A549 treated with Hydrocortisone at 1 μM for 4 hours (cell line): ENCODE results near the gene BANK1. TPM values are rescaled to one million over a fixed set of nuclear protein-coding genes. Genes with fewer than 3 reads are reported as not detected.

Experiments used
- total RNA-seq: library from RNA; stranded (reverse); fragments of 200-300 nt; extraction: Qiagen RNA extraction; gene quantifications from 5 replicates; pipeline ENCODE4 v1.2.3, GENCODE V29; 2022

Gene BANK1, protein sequence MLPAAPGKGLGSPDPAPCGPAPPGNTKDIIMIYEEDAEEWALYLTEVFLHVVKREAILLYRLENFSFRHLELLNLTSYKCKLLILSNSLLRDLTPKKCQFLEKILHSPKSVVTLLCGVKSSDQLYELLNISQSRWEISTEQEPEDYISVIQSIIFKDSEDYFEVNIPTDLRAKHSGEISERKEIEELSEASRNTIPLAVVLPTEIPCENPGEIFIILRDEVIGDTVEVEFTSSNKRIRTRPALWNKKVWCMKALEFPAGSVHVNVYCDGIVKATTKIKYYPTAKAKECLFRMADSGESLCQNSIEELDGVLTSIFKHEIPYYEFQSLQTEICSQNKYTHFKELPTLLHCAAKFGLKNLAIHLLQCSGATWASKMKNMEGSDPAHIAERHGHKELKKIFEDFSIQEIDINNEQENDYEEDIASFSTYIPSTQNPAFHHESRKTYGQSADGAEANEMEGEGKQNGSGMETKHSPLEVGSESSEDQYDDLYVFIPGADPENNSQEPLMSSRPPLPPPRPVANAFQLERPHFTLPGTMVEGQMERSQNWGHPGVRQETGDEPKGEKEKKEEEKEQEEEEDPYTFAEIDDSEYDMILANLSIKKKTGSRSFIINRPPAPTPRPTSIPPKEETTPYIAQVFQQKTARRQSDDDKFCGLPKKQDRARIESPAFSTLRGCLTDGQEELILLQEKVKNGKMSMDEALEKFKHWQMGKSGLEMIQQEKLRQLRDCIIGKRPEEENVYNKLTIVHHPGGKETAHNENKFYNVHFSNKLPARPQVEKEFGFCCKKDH
- 0.70 to 1.2 TPM (median 1.0 TPM) in 5 replicates for total RNA-seq

DNA sequence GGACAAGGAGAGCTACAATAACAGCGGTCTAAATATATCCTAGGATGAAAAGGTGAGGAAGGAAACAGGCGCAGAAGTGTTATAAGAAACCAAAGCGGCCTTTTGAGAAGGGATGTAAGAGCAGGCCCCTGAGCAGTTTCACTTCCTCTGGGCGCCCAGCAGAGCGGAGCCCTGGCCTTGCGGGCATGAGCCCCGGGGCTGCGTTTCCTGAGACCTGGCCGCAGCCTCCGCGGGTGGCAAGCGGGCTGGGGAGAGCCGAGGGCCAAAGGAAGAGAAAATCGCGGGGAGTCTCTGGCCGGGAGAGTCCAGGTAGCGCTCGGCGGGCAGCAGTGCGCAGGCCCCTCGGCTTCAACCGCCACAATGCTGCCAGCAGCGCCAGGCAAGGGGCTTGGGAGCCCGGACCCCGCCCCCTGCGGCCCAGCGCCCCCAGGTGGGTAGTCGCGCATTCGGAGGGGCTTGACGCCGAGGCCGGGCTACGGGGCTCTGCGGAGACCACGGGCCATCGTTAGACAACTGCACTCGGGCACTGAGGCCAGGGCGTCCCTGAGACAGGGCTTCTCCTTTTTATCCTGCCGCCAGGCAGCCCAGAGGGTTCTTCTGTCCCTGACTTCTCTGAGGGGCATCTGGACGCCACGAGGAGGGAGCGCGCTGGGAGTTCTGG, at the start of gene BANK1:
Gene BANK1, plus strand, starts transcription at position 210 of the 661 bp plus-strand sequence. Its CDS starts 151 bp downstream, at position 361.

